CD4-positive, alpha-beta memory T cell (primary cell): ENCODE results near the gene SLC2A11. TPM values are rescaled to one million over a fixed set of nuclear protein-coding genes. Genes with fewer than 3 reads are reported as not detected.
A peak's percentile ranks its signal among the peaks of the same experiment; 100 is the strongest.
"Not testable (repeated sequence)": the region's sequence is repeated elsewhere in the genome, so short reads cannot be mapped to it uniquely, and the experiment has no call there.

Experiments used
- CTCF ChIA-PET: fragments of 350-600 bp; sonication (Branson Sonifier 250); formaldehyde crosslinking; loops from one replicate; lab custom pipeline; 2021; ENCODE audit warnings: inconsistent platforms; ENCODE audit not compliant: partially characterized antibody; lab: Charles Lee
- POLR2A ChIA-PET: fragments of 350-600 bp; sonication (Branson Sonifier 250); formaldehyde crosslinking; loops from one replicate; lab custom pipeline; 2021; ENCODE audit not compliant: partially characterized antibody; lab: Charles Lee
- DNase-seq, 5 donors: peaks; one replicate each; pipeline versions ENCODE4 v3.0.0 to v3.0.0-alpha.2; 2020 to 2022; ENCODE audit warnings: mixed read lengths in 1 of 5
- H3K27ac ChIP-seq: one replicate; pipeline ENCODE4 v1.7.0; 2013; ENCODE audit warnings: low read depth, low read length
- H3K27me3 ChIP-seq: 2 replicates; pipeline ENCODE4 v1.7.0; 2013; ENCODE audit warnings: mild to moderate bottlenecking, low read length, moderate library complexity; ENCODE audit not compliant: insufficient read depth
- H3K36me3 ChIP-seq: 2 replicates; pipeline ENCODE4 v1.7.0; 2013; ENCODE audit warnings: mild to moderate bottlenecking, low read length, moderate library complexity; ENCODE audit not compliant: insufficient read depth
- H3K4me1 ChIP-seq: 2 replicates; pipeline ENCODE4 v1.7.0; 2013; ENCODE audit warnings: mild to moderate bottlenecking, low read length, moderate library complexity; ENCODE audit not compliant: insufficient read depth
- H3K4me3 ChIP-seq, 2 donors: one replicate each; pipeline ENCODE4 v1.7.0; 2013; ENCODE audit warnings: low read length in 2 of 2, mild to moderate bottlenecking in 1 of 2
- H3K9me3 ChIP-seq, 2 donors: one replicate each; pipeline ENCODE4 v1.7.0; 2013; ENCODE audit warnings: low read length in 2 of 2, control low read depth in 1 of 2; ENCODE audit not compliant: control insufficient read depth in 1 of 2
- H3K27ac Mint-ChIP-seq, 7 donors: one replicate each; pipeline ENCODE4 v1.8.0; 2020 to 2021; ENCODE audit warnings: mixed read lengths in 7 of 7, mild to moderate bottlenecking in 6 of 7, inconsistent platforms in 3 of 7, moderate library complexity in 3 of 7
- H3K27me3 Mint-ChIP-seq, 2 donors: one replicate each; pipeline ENCODE4 v1.8.0; 2020 to 2021; ENCODE audit warnings: mixed read lengths in 2 of 2
- H3K36me3 Mint-ChIP-seq, 2 donors: one replicate each; pipeline ENCODE4 v1.8.0; 2020 to 2021; ENCODE audit warnings: mixed read lengths in 2 of 2, inconsistent platforms in 1 of 2, mild to moderate bottlenecking in 1 of 2
- H3K4me1 Mint-ChIP-seq, 4 donors: one replicate each; pipeline ENCODE4 v1.8.0; 2020 to 2021; ENCODE audit warnings: mixed read lengths in 4 of 4, mild to moderate bottlenecking in 1 of 4
- H3K4me3 Mint-ChIP-seq, 8 donors: one replicate each; pipeline ENCODE4 v1.8.0; 2020 to 2021; ENCODE audit warnings: mixed read lengths in 8 of 8, mild to moderate bottlenecking in 7 of 8, moderate library complexity in 6 of 8, inconsistent platforms in 3 of 8
- H3K9me3 Mint-ChIP-seq, 8 donors: one replicate each; pipeline ENCODE4 v1.8.0; 2020 to 2021; ENCODE audit warnings: mixed read lengths in 8 of 8, mild to moderate bottlenecking in 5 of 8, inconsistent platforms in 3 of 8, moderate library complexity in 1 of 8
- intact Hi-C: fragments of 100-400 bp; cut with micrococcal nuclease; formaldehyde crosslinking; loops from one replicate; pipeline ENCODE4 v1.15.1; 2023
- polyA plus RNA-seq, 2 donors: library from polyadenylated mRNA; unstranded; fragments of 300-500 nt; fragmentation: Illumina TruSeq; gene quantifications; one replicate each; pipeline ENCODE4 v1.2.3, GENCODE V29; 2021
- total RNA-seq, 2 experiments: library from RNA; stranded (reverse); gene quantifications; one replicate each; pipeline ENCODE4 v1.2.3, GENCODE V29; 2021

SLC2A11 gene
- total and polyA plus RNA-seq, 4 experiments from 2014 or later: 3.9 to 27.2 (median 14.8) TPM

DNA sequence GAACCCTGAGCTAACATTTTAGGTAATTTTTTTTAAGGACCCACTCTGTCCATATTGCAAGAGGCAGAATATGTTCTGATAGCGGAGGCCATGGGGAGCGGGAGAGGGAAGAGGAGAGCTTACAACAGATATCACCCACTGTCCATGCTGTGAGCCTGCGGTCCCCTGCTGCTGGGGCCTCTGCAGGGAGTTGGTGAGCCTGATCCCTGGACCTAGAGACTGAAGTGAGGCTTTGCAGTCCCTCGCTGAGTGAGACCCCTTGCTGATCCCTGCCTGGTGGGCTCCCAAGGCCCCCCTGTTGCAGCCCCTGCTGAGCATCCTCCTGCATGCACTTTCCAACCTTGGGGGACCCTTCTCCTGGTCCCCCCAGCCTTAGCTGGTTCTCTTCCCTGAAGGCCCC, 49.0 kb downstream of the SLC2A11 start:
- Mint-ChIP-seq H3K27me3 (peaks cover 0 to 1% of the 10 kb centered on the region in 2 donors), H3K4me3 (no peak overlapping the region), H3K36me3 (no peaks in the 10 kb centered on the region), H3K9me3 (no peaks in the 10 kb centered on the region), H3K4me1 (peaks cover 0 to 6% (median 0%) of the 10 kb centered on the region in 4 donors), H3K27ac (no peak overlapping the region)
- H3K27ac ChIP-seq: no peak overlapping the region
- H3K4me3 ChIP-seq: no peak overlapping the region
- H3K9me3 ChIP-seq: no peaks in the 10 kb centered on the region
- H3K4me1 ChIP-seq: no peaks in the 10 kb centered on the region
- intact Hi-C loops: no loop called here
- no peaks in the 10 kb centered on the region for H3K27me3 ChIP-seq
- no peak for DNase-seq
- ChIA-PET CTCF (no interaction called here), POLR2A (no interaction called here)
- no peaks in the 10 kb centered on the region for H3K36me3 ChIP-seq

DNA sequence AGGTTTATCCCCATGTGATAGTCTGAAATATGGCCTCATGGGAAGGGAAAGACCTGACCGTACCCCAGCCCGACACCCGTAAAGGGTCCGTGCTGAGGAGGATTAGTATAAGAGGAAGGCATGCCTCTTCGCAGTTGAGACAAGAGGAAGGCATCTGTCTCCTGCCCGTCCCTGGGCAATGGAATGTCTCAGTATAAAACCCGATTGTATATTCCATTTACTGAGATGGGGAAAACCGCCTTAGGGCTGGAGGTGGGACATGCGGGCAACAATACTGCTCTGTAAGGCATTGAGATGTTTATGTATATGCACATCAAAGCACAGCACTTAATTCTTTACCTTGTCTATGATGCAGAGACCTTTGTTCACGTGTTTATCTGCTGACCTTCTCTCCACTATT, 49.7 kb downstream of the SLC2A11 start:
- H3K4me3 Mint-ChIP-seq, CTCF ChIA-PET, H3K4me1 Mint-ChIP-seq, DNase-seq, H3K27me3 Mint-ChIP-seq, H3K27me3 ChIP-seq, POLR2A ChIA-PET, H3K9me3 ChIP-seq, H3K9me3 Mint-ChIP-seq, intact Hi-C loops, H3K27ac ChIP-seq, H3K27ac Mint-ChIP-seq, H3K36me3 Mint-ChIP-seq, H3K4me3 ChIP-seq, H3K36me3 ChIP-seq, H3K4me1 ChIP-seq: not testable (repeated sequence)

DNA sequence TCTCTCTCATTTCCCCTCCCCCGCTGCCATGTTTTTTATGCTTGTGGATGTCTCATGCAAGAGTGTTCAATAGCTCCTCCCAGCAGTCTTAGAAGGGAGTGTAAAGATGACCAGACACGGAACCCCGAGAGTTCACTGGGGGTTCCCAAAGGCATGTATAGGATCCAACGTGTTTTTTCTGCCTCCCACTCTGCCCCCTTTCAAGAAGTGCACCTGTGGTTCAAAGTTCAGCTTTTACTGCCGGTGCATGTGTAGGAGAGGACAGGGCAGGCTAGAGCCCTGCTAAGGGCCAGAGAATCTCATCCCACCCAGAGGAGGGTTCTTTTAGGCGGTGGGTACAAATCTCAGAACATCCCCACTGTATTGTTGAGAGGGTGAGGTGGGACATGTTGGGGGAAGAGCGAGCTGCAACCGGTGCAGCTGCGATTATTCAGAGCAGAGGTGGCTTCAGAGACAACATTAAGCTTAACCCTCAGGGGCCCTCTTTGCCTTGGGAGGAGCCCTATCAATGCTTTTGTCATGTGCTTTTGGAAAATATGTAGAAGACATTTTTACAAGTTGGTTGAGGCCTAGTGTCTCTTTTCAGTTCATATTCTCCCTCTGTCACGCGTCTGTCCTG, 51.0 kb downstream of the SLC2A11 start:
- H3K27me3 ChIP-seq: no peaks in the 10 kb centered on the region
- H3K4me1 ChIP-seq: peaks cover 7% of the 10 kb centered on the region
- H3K36me3 Mint-ChIP-seq: no peaks in the 10 kb centered on the region
- CTCF ChIA-PET: interaction anchor here (6.0 kb wide), 1 partner anchor 15 kb away, joined by 56 read pairs; the partner anchor contains the start of gene MIF
- peaks cover 0 to 1% of the 10 kb centered on the region in 2 donors for H3K27me3 Mint-ChIP-seq
- POLR2A ChIA-PET: interaction anchor here (4.1 kb wide), 1 partner anchor 15 kb away, joined by 29 read pairs; the partner anchor contains the start of gene MIF
- H3K27ac Mint-ChIP-seq: peak overlapping the region in 1 of 7 donors; percentile 29
- H3K4me1 Mint-ChIP-seq: peaks cover 8 to 14% (median 11%) of the 10 kb centered on the region in 4 donors
- H3K9me3 ChIP-seq: no peaks in the 10 kb centered on the region
- intact Hi-C loops: no loop called here
- no peak for DNase-seq
- no peaks in the 10 kb centered on the region for H3K9me3 Mint-ChIP-seq
- H3K27ac ChIP-seq: no peak overlapping the region
- H3K4me3 ChIP-seq: no peak overlapping the region
- no peak overlapping the region for H3K4me3 Mint-ChIP-seq
- no peaks in the 10 kb centered on the region for H3K36me3 ChIP-seq

DNA sequence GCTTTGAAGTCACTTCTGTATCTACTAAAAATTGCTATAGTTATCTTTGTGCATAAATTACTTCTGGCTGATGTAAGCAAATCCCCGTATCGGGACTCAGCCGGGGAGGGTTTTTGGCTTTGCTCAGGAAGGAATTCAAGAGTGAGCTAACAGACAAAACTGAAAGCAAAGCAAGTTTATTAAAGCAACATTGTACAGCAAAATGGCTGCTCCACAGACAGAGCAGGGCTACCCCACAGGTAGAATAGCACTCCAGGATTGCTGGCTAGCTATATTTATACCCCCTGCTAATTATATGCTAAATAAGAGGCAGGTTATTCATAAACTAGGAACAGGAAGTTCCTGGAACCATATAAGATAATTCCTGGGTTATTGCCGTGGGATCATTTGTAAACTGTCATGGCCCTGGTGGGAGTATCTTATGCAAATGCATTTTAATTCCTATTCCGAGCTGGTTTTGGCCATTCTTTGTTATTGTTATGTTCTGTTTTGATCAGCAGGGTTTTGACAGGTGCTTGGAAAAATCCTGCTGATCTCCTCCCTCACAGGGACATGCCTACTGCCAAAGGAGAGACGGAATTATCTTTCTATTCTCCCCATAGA, 51.7 kb downstream of the SLC2A11 start:
- DNase-seq: no peak
- intact Hi-C loops: no loop called here
- Histone ChIP-seq H3K4me3 (no peak overlapping the region), H3K9me3 (no peaks in the 10 kb centered on the region), H3K4me1 (peaks cover 7% of the 10 kb centered on the region), H3K27ac (no peak overlapping the region), H3K27me3 (no peaks in the 10 kb centered on the region), H3K36me3 (no peaks in the 10 kb centered on the region)
- Mint-ChIP-seq H3K4me1 (peaks cover 9 to 22% (median 14%) of the 10 kb centered on the region in 4 donors), H3K36me3 (no peaks in the 10 kb centered on the region), H3K27me3 (peaks cover 0 to 1% of the 10 kb centered on the region in 2 donors), H3K4me3 (no peak overlapping the region), H3K27ac (no peak overlapping the region), H3K9me3 (no peaks in the 10 kb centered on the region)
- ChIA-PET POLR2A (interaction anchor here (4.1 kb wide), 1 partner anchor 15 kb away, joined by 29 read pairs; the partner anchor contains the start of gene MIF), CTCF (interaction anchor here (1.2 to 6.0 kb wide), 2 partner anchors 16 to 59 kb away, joined by 3 to 56 read pairs; partner anchors contain the start of gene MIF)

DNA sequence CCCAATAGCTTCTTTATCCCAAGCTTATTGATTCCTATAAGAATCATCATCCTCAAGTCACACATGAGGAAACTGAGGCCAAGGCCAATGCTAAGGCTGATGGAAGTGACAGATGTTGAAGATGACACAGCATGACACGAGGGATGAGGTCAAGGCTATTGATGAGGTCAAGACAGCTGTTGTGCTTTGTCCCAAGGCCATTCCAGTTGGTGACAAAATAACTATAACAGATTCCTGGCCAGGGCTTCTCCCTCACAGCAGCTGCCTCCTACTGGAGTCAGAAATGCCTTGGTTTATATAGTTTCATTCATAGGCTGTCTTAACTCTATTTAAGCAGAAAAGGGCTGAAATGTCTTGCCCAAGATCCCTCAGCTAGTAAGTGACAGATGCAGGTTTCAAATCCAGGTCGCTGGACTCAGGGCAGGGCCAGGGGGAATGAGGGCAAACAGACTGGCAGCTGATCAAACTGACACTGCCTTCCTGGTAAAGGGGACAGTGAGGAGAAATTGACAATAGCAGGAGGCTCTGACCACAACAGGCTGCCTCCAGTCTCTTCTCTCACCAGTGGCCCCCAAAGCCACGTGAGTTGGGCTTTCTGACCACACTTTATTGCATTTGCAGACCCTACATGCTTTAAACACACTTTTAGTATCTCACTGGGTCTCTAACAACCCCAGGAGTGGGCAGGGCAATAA, 53.0 kb downstream of the SLC2A11 start:
- Mint-ChIP-seq H3K4me1 (peaks cover 9 to 25% (median 15%) of the 10 kb centered on the region in 4 donors), H3K9me3 (no peaks in the 10 kb centered on the region), H3K27ac (no peak overlapping the region), H3K27me3 (peaks cover 0 to 1% of the 10 kb centered on the region in 2 donors), H3K4me3 (no peak overlapping the region), H3K36me3 (no peaks in the 10 kb centered on the region)
- intact Hi-C loops: loop anchor here (10.0 kb wide), 2 partner anchors 64 to 244 kb away; partner anchors contain the start of gene DDT
- Histone ChIP-seq H3K36me3 (no peaks in the 10 kb centered on the region), H3K9me3 (no peaks in the 10 kb centered on the region), H3K27ac (no peak overlapping the region), H3K4me3 (no peak overlapping the region), H3K4me1 (peaks cover 7% of the 10 kb centered on the region), H3K27me3 (no peaks in the 10 kb centered on the region)
- ChIA-PET POLR2A (interaction anchor here (1.8 to 4.1 kb wide), 2 partner anchors 17 to 53 kb away, joined by 5 to 29 read pairs; partner anchors contain the start of genes MIF and SLC2A11), CTCF (interaction anchor here (0.9 to 6.0 kb wide), 3 partner anchors 11 to 61 kb away, joined by 3 to 56 read pairs (median 3); partner anchors contain the start of gene MIF)
- DNase-seq: no peak

DNA sequence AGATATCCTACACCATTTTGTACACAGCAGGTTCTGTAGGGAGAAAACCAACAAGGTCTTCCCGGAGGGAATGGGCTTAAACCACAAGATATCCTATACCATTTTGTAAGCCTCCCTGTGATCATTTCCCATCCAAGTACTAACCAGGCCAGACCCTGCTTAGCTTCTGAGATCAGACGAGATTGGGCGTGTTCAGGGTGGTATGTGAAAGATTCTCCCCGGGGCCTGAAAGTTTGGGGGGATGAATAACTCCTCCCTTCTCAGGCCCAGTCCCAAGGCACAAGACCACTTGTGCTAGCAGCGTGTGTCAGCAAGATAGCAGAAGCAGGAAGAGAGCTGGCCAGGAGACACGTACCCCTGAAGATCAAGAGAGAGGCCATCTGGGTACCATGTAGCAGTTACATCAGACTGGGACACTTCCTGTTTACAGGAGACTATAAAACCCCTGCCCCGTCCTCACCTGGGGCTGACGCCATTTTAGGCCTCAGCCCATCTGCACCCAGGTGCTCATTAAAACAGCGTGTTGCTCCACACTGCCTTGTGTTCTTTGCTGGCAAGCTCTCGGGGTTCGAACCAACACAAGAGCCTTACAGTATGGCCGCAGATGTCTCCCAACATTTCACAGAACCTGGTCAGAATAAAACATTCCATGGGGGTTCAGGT, 53.8 kb downstream of the SLC2A11 start:
- no peak overlapping the region for H3K4me3 ChIP-seq
- no peaks in the 10 kb centered on the region for H3K9me3 ChIP-seq
- Mint-ChIP-seq H3K9me3 (no peaks in the 10 kb centered on the region), H3K4me3 (peak overlapping the region in 1 of 8 donors; percentile 59), H3K27me3 (peaks cover 0 to 1% of the 10 kb centered on the region in 2 donors), H3K4me1 (peaks cover 9 to 25% (median 15%) of the 10 kb centered on the region in 4 donors), H3K27ac (peak overlapping the region in 1 of 7 donors; percentile 81), H3K36me3 (no peaks in the 10 kb centered on the region)
- H3K4me1 ChIP-seq: peaks cover 7% of the 10 kb centered on the region
- H3K27me3 ChIP-seq: no peaks in the 10 kb centered on the region
- no peaks in the 10 kb centered on the region for H3K36me3 ChIP-seq
- CTCF ChIA-PET: interaction anchor here (0.9 to 6.0 kb wide), 2 partner anchors 10 to 18 kb away, joined by 3 to 56 read pairs; partner anchors contain the start of gene MIF
- POLR2A ChIA-PET: interaction anchor here (1.8 to 4.1 kb wide), 2 partner anchors 17 to 54 kb away, joined by 5 to 29 read pairs; partner anchors contain the start of genes MIF and SLC2A11
- no peak for DNase-seq
- H3K27ac ChIP-seq: no peak overlapping the region
- intact Hi-C loops: loop anchor here (10.0 kb wide), 2 partner anchors 63 to 243 kb away; partner anchors contain the start of gene DDT
